ENCODE measurements around the gene FAM185A.
"Not testable (repeated sequence)": the region's sequence is repeated elsewhere in the genome, so short reads cannot be mapped to it uniquely, and the experiment has no call there.

FAM185A gene

GRCh38 chr7:102834999-102835398 is 86.2 kb downstream of the FAM185A start:
- no peak overlapping the region for H3K4me3 ChIP-seq (ENCODE audit: low read depth, low read length)
- peak; percentile 30 for DNase-seq (ENCODE audit: low read depth)
- TF ChIP-seq, protein P1, sequence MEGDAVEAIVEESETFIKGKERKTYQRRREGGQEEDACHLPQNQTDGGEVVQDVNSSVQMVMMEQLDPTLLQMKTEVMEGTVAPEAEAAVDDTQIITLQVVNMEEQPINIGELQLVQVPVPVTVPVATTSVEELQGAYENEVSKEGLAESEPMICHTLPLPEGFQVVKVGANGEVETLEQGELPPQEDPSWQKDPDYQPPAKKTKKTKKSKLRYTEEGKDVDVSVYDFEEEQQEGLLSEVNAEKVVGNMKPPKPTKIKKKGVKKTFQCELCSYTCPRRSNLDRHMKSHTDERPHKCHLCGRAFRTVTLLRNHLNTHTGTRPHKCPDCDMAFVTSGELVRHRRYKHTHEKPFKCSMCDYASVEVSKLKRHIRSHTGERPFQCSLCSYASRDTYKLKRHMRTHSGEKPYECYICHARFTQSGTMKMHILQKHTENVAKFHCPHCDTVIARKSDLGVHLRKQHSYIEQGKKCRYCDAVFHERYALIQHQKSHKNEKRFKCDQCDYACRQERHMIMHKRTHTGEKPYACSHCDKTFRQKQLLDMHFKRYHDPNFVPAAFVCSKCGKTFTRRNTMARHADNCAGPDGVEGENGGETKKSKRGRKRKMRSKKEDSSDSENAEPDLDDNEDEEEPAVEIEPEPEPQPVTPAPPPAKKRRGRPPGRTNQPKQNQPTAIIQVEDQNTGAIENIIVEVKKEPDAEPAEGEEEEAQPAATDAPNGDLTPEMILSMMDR (IDR thresholded peaks at IDR 0.05; ENCODE audit: low read depth, low read length, missing control alignments), result no peak

DNA sequence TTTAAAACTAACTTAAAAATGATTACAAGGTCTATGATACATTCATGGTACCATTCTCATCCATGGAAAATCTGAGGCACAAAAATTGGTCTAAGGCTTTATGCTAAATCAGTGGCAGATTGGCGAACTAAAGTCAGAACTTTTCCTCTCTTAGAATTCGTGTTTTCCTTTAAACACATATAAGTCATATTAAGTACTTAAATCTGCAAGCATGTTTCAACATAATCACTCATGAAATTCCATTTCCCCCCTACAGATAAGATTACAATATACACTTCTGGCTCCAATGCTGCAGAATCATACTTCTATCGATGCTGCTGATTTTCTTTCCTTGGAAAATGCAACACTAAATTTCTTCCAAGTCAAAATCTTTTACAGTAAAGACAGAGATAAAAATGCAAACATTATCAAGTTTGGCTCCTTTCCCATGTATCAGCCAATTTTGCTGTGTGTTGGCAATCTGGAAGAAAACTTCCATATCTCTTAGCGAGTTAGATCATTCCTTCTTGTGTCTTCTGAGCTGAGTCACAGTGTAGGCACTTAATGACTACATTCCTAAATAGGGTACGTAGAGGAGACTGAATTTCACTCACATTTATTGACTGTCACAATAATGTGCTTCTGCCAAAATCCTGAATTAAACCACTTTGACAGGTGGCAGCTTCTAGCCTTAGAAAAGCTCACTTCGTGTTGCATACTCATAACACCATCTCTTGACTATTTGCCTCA is 87.6 kb downstream of the FAM185A start:
- no peak overlapping the region for H3K4me3 ChIP-seq (ENCODE audit: low read depth, low read length)
- no peak for DNase-seq (ENCODE audit: low read depth)
- TF ChIP-seq, protein P1 (IDR thresholded peaks at IDR 0.05; ENCODE audit: low read depth, low read length, missing control alignments), result no peak

DNA sequence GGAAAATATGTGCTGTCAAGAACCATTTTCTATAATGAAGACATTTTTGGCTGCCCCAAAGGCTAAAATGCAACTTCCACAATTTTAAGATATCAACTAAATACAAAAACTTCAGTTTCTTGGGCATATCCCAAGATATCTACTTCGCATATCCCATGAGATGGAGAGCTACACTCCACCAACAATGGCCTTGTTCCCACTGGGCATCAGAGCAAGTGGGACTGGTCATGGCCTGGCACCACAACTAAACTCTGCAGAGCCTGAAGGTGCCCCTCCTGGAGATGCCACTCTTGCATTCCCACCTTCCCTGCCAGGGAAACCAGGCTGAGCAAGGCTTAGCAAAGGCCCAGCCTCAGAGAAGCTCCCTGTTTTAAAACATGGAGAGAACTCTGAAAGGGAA is 88.2 kb downstream of the FAM185A start:
- TF ChIP-seq, protein P1 (IDR thresholded peaks at IDR 0.05; ENCODE audit: low read depth, low read length, missing control alignments), result no peak
- no peak overlapping the region for H3K4me3 ChIP-seq (ENCODE audit: low read depth, low read length)
- DNase-seq (ENCODE audit: low read depth), result no peak

DNA sequence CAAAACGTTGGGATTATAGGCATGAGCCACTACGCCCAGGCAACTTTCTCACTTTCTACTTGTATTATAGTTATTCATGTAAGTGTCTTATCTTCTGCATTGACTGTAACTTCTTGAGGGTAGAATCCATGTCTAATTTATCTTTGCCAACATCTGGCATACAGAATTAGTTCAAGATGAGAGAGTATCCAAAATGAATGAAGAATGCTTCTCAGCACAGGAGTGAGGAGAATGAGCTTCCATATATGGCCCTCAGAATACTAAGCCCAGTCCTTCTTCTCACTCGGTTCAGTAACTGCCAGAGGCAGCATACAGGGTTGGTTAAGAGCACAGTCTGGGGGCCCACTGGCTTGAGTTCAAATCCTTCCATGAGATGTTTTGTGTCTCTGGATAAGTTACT is 89.0 kb downstream of the FAM185A start:
- no peak for DNase-seq (ENCODE audit: low read depth)
- TF ChIP-seq, protein P1 (IDR thresholded peaks at IDR 0.05; ENCODE audit: low read depth, low read length, missing control alignments), result no peak
- H3K4me3 ChIP-seq (ENCODE audit: low read depth, low read length), result no peak overlapping the region

- not testable (repeated sequence) for DNase-seq (ENCODE audit: low read depth)
Observed at GRCh38 chr7:102838572-102839101, 89.8 kb downstream of the FAM185A start.

DNA sequence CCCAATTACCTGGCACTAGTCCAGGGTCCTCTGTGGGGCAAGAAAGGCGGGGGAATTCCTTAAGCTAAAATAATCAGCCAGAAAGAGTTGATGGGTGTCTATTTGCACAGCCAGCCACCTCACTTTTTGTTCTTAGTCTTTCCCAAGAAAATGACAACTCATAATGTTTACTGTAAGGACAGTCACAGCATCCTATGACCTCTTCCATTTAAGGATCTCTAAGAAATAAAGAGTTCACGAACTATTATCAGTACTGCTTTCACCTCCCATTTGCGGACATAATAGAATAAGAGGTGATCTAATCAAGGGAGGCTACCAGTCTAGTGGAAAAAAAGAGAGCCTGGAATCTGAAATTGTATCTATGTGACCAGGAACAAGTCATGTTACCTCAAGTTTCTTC is 91.6 kb downstream of the FAM185A start:
- no peak for DNase-seq (ENCODE audit: low read depth)
- H3K4me3 ChIP-seq (ENCODE audit: low read depth, low read length), result no peak overlapping the region
- TF ChIP-seq, protein P1 (IDR thresholded peaks at IDR 0.05; ENCODE audit: low read depth, low read length, missing control alignments), result no peak

More at GRCh38 chr7:102838572-102839101, 89.8 kb downstream of the FAM185A start:
- H3K4me3 ChIP-seq (ENCODE audit: low read depth, low read length), result not testable (repeated sequence)

GRCh38 chr7:102841290-102841689 is 92.5 kb downstream of the FAM185A start:
- TF ChIP-seq, protein P1 (IDR thresholded peaks at IDR 0.05; ENCODE audit: low read depth, low read length, missing control alignments), result no peak
- H3K4me3 ChIP-seq (ENCODE audit: low read depth, low read length), result no peak overlapping the region
- no peak for DNase-seq (ENCODE audit: low read depth)
